Activated CD8-positive, alpha-beta T cell treated with anti-CD3 and anti-CD28 coated beads, Interleukin-2, amount 10 ng/mL, durations not matched to agents 7 days and 5 days (primary cell): ENCODE data around the gene C1QTNF4. TPM values are rescaled to one million over a fixed set of nuclear protein-coding genes. Genes with fewer than 3 reads are reported as not detected.
A peak's percentile ranks its signal among the peaks of the same experiment; 100 is the strongest.

ENCODE experiments used
- ATAC-seq: fragments of 150-1000 bp; cut with Tn5 transposase; one replicate; pipeline ENCODE4 v1.10.0; 2021; ENCODE audit warnings: moderate library complexity
- CTCF ChIA-PET: fragments of 350-600 bp; sonication (Branson Sonifier 250); formaldehyde crosslinking; loops from one replicate; lab custom pipeline; 2021; ENCODE audit warnings: antibody characterized with exemption; lab: Charles Lee
- POLR2A ChIA-PET: fragments of 350-600 bp; sonication (Branson Sonifier 250); formaldehyde crosslinking; loops from one replicate; lab custom pipeline; 2021; ENCODE audit warnings: antibody characterized with exemption; lab: Charles Lee
- DNase-seq: peaks from one replicate; pipeline ENCODE4 v3.0.0-alpha.2; 2020
- H3K27ac Mint-ChIP-seq: one replicate; pipeline ENCODE4 v1.8.0; 2021; ENCODE audit warnings: mild to moderate bottlenecking, mixed read lengths
- H3K27me3 Mint-ChIP-seq: one replicate; pipeline ENCODE4 v1.8.0; 2021; ENCODE audit warnings: low read depth, mixed read lengths
- H3K36me3 Mint-ChIP-seq: one replicate; pipeline ENCODE4 v1.8.0; 2021; ENCODE audit warnings: low read depth, mixed read lengths
- H3K4me1 Mint-ChIP-seq: one replicate; pipeline ENCODE4 v1.8.0; 2021; ENCODE audit warnings: low read depth, mixed read lengths
- H3K4me3 Mint-ChIP-seq: one replicate; pipeline ENCODE4 v1.8.0; 2021; ENCODE audit warnings: mild to moderate bottlenecking, mixed read lengths
- H3K9me3 Mint-ChIP-seq: one replicate; pipeline ENCODE4 v1.8.0; 2022; ENCODE audit warnings: mixed read lengths; ENCODE audit not compliant: insufficient read depth
- total RNA-seq, 2 experiments: library from RNA; stranded (reverse); gene quantifications; one replicate each; pipeline ENCODE4 v1.2.3, GENCODE V29; 2021

Gene C1QTNF4
- total RNA-seq, 2 experiments from 2014 or later: not detected

DNA sequence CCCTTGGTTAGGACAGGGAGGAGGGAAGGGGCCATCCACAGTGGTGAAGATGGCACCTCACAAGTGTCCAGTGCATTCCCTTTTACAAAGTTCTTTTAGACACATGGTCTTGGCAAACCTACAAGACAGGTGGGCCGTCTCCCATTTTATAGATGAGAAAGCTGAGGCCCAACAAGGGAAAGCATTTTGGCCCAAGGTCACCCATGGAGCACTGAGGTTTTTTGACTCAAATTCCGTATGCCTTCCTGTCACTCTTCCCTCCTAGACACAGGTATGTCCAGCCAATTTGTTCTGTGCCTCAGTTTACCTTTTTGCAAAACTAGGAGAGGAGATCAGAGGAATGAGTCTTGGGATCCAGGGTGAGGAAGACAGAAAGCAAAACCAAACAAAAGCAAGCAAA is 1.2 kb downstream of the C1QTNF4 start:
- H3K36me3 Mint-ChIP-seq: no peaks in the 10 kb centered on the region
- peaks cover 27% of the 10 kb centered on the region for H3K27me3 Mint-ChIP-seq
- no peak for ATAC-seq
- DNase-seq: no peak
- no peak overlapping the region for H3K4me3 Mint-ChIP-seq
- ChIA-PET CTCF (interaction anchor here (0.7 to 1.8 kb wide), 2 partner anchors 13 to 20 kb away, joined by 4 to 7 read pairs; no protein-coding TSS in a partner anchor), POLR2A (interaction anchor here (0.7 to 1.3 kb wide), 2 partner anchors 19 to 174 kb away, joined by 4 read pairs; no protein-coding TSS in a partner anchor)
- no peaks in the 10 kb centered on the region for H3K9me3 Mint-ChIP-seq
- H3K27ac Mint-ChIP-seq: no peak overlapping the region
- peaks cover 26% of the 10 kb centered on the region for H3K4me1 Mint-ChIP-seq

- H3K27me3 Mint-ChIP-seq: peaks cover 27% of the 10 kb centered on the region
- H3K4me3 Mint-ChIP-seq: no peak overlapping the region
- ChIA-PET POLR2A (interaction anchor here (0.6 to 1.1 kb wide), 3 partner anchors 14 to 405 kb away, joined by 3 to 7 read pairs (median 4); partner anchors contain the start of genes KBTBD4 and NDUFS3), CTCF (interaction anchor here (0.7 to 1.8 kb wide), 5 partner anchors 14 to 218 kb away, joined by 3 to 7 read pairs (median 4); no protein-coding TSS in a partner anchor)
- no peaks in the 10 kb centered on the region for H3K36me3 Mint-ChIP-seq
- H3K9me3 Mint-ChIP-seq: no peaks in the 10 kb centered on the region
- peak overlapping the region; percentile 39 for H3K27ac Mint-ChIP-seq
- peaks cover 29% of the 10 kb centered on the region for H3K4me1 Mint-ChIP-seq
- ATAC-seq (peak; percentile 14), DNase-seq (no peak)
Measured at GRCh38 chr11:47592251-47592650, 2.0 kb downstream of the C1QTNF4 start.

- CTCF ChIA-PET: interaction anchor here (1.0 to 1.8 kb wide), 4 partner anchors 15 to 217 kb away, joined by 3 to 7 read pairs (median 4); no protein-coding TSS in a partner anchor
- no peaks in the 10 kb centered on the region for H3K9me3 Mint-ChIP-seq
- POLR2A ChIA-PET: interaction anchor here (0.6 to 1.1 kb wide), 2 partner anchors 13 to 404 kb away, joined by 3 to 7 read pairs; partner anchors contain the start of genes KBTBD4 and NDUFS3
- no peak overlapping the region for H3K4me3 Mint-ChIP-seq
- peaks cover 27% of the 10 kb centered on the region for H3K27me3 Mint-ChIP-seq
- ATAC-seq (peak; percentile 34), DNase-seq (no peak)
- H3K36me3 Mint-ChIP-seq: no peaks in the 10 kb centered on the region
- peaks cover 33% of the 10 kb centered on the region for H3K4me1 Mint-ChIP-seq
- peak overlapping the region; percentile 39 for H3K27ac Mint-ChIP-seq
Measured at GRCh38 chr11:47591764-47592163, 2.4 kb downstream of the C1QTNF4 start.

DNA sequence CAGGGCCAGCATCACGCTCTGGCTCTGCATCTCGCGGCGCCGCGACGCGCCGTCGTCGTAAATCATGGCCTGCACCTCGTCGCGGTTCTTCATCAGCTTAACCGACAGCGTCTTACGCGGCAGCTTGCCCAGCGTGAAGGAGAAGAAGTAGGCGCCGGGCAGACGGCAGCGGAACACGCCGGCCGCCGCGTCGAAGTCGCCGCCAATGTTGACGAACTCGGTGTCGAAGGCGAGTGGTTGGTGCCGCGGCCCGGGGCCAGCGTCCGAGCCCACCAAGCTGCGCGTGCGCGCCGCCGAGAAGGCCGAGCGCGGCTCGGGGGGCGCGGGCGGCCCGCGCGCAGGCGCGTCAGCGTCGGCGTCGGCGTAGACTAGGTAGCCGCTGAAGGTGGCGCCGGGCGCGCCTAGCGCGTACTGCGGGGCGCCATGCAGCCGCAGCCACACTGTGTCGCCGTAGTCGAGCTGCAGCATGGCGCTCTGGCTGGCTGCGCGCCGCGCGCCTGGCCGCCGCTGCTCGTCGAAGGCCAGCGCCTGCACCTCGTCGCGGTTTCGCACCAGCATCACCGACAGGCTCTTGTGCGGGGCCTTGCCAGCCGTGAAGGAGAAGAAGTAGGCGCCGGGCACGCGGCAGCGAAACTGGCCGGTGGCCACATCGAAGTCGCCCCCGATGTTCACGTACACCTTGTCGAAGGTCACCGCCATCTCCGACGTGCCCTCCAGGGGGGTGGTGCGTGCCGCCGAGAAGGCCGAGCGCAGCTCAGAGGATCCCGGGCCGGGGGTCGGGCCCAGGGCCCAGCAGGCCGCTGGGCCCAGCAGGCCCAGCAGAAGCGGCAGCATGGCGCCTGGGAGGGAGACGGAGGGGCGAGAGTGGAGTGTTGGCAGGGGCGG is 4.0 kb downstream of the C1QTNF4 start:
- Mint-ChIP-seq H3K27me3 (peaks cover 20% of the 10 kb centered on the region), H3K4me1 (peaks cover 41% of the 10 kb centered on the region), H3K36me3 (peaks cover 2% of the 10 kb centered on the region), H3K4me3 (no peak overlapping the region), H3K9me3 (no peaks in the 10 kb centered on the region), H3K27ac (no peak overlapping the region)
- ChIA-PET CTCF (no interaction called here), POLR2A (no interaction called here)
- DNase-seq (no peak), ATAC-seq (no peak)

- ATAC-seq (no peak), DNase-seq (no peak)
- CTCF ChIA-PET: no interaction called here
- peaks cover 41% of the 10 kb centered on the region for H3K4me1 Mint-ChIP-seq
- POLR2A ChIA-PET: no interaction called here
- H3K27me3 Mint-ChIP-seq: peaks cover 15% of the 10 kb centered on the region
- H3K4me3 Mint-ChIP-seq: no peak overlapping the region
- H3K36me3 Mint-ChIP-seq: peaks cover 6% of the 10 kb centered on the region
- no peaks in the 10 kb centered on the region for H3K9me3 Mint-ChIP-seq
- no peak overlapping the region for H3K27ac Mint-ChIP-seq
Measured at GRCh38 chr11:47589584-47589976, 4.6 kb downstream of the C1QTNF4 start.

DNA sequence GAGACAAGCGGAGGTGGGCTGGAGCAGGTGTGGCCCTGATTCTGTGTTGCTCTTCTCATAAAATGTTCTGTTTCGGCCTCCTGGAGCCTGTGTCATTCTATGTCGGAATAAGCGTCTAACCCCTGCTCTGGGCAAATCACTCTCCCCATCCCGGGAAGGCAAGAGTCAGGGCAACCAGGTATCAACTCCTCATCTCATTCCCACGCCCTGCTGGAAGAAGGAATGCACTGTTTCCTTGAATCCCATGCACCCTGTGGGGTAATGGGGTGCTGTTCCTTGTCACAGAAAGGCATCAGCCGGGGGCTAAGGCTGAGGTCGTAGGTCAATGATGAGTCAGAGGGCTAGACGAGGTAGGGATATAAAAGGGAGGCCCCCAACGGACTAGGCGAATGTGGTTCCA is 5.1 kb downstream of the C1QTNF4 start:
- Mint-ChIP-seq H3K36me3 (peaks cover 10% of the 10 kb centered on the region), H3K4me3 (no peak overlapping the region), H3K27ac (no peak overlapping the region), H3K9me3 (no peaks in the 10 kb centered on the region), H3K4me1 (peaks cover 41% of the 10 kb centered on the region), H3K27me3 (peaks cover 12% of the 10 kb centered on the region)
- ChIA-PET CTCF (no interaction called here), POLR2A (no interaction called here)
- ATAC-seq (no peak), DNase-seq (no peak)

DNA sequence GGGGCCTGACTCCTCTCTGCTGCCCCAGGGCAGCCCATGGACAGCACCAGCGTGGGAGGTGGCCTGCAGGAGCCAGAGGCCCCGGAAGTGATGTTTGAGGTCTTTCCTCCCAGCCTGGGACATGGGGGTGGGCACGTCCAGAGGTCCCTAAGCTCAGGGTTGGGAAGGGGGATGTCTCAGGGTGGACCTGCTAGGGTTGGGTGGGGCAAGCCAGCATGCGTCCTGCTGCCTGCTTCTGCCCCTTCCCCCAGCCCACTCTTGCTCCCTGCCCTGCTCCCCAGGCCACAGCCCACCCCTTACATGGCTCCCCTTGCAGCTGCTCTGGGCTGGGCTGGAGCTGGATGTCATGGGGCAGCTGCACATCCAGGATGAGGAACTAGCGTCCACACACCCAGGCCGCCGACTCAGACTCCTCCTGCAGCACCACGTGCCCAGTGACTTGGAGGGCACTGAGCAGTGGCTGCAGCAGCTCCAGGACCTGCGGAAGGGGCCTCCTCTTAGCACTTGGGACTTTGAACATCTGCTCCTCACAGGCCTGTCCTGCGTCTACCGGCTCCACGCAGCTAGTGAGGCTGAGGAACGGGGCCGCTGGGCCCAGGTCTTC is 6.4 kb downstream of the C1QTNF4 start:
- no peaks in the 10 kb centered on the region for H3K9me3 Mint-ChIP-seq
- H3K4me1 Mint-ChIP-seq: peaks cover 32% of the 10 kb centered on the region
- H3K4me3 Mint-ChIP-seq: no peak overlapping the region
- ChIA-PET CTCF (no interaction called here), POLR2A (no interaction called here)
- ATAC-seq (no peak), DNase-seq (no peak)
- H3K27ac Mint-ChIP-seq: no peak overlapping the region
- H3K36me3 Mint-ChIP-seq: peaks cover 21% of the 10 kb centered on the region
- H3K27me3 Mint-ChIP-seq: peaks cover under 1% of the 10 kb centered on the region

DNA sequence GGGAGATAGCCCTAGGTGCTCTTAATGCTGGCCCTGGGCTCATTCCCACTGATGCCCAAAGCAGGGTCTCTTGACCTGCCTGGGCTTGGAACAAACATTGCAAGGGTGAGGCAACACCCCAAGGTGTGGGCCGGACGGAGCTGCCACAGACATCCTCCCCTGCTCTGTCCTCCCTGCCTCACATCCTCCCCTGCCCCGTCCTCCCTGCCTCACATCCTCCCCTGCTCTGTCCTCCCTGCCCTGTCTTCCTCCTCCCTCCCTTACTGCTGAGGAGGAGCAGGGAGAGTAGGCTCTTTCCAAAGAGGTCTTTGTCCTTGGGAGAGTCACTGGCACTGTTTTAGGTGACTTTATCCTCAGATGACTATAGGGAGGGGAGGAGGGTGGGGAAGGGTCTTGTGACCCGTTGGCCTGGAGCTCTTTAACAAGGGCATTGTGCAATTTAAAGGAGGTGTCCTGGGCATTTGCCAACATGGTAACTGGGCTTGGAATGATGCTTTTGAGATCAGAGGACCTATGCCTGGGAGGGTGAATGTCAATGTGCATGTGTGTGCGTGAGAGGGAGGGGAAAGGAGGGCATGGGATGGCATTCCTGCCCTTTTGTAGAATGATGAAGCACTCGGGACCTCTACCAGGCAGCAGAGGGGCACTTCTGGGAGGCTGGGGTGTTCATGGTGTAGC is 7.0 kb downstream of the C1QTNF4 start:
- no peaks in the 10 kb centered on the region for H3K9me3 Mint-ChIP-seq
- no peak overlapping the region for H3K4me3 Mint-ChIP-seq
- peak; percentile 13 for ATAC-seq
- no peaks in the 10 kb centered on the region for H3K27me3 Mint-ChIP-seq
- H3K36me3 Mint-ChIP-seq: peaks cover 25% of the 10 kb centered on the region
- no peak for DNase-seq
- ChIA-PET CTCF (no interaction called here), POLR2A (no interaction called here)
- H3K27ac Mint-ChIP-seq: peak overlapping the region; percentile 64
- peaks cover 29% of the 10 kb centered on the region for H3K4me1 Mint-ChIP-seq

- peak within 1 kb of the TSS; percentile 64 for H3K27ac Mint-ChIP-seq
- CTCF ChIA-PET: interaction anchor here (1.1 kb wide), 1 partner anchor 28 kb away, joined by 3 read pairs; no protein-coding TSS in a partner anchor
- H3K4me1 Mint-ChIP-seq: peaks cover 20% of the 10 kb centered on the region
- no peak within 1 kb of the TSS for H3K4me3 Mint-ChIP-seq
- no peak for DNase-seq
- no peaks in the 10 kb centered on the region for H3K27me3 Mint-ChIP-seq
- peak; percentile 45 for ATAC-seq
- peaks cover 33% of the 10 kb centered on the region for H3K36me3 Mint-ChIP-seq
- H3K9me3 Mint-ChIP-seq: no peaks in the 10 kb centered on the region
- POLR2A ChIA-PET: no interaction called here
Measured at GRCh38 chr11:47586098-47586855, 7.9 kb downstream of the C1QTNF4 start, which contains the start of gene FAM180B. TSS of gene FAM180B (plus strand) at chr11:47586678. CDS start at chr11:47586769, 91 bp downstream.

GRCh38 chr11:47583844-47584243 is 10.4 kb downstream of the C1QTNF4 start:
- Mint-ChIP-seq H3K27ac (no peak overlapping the region), H3K27me3 (no peaks in the 10 kb centered on the region), H3K36me3 (peaks cover 43% of the 10 kb centered on the region), H3K4me3 (no peak overlapping the region), H3K9me3 (no peaks in the 10 kb centered on the region), H3K4me1 (peaks cover 29% of the 10 kb centered on the region)
- ChIA-PET CTCF (no interaction called here), POLR2A (interaction anchor here (0.8 kb wide), 1 partner anchor 73 kb away, joined by 3 read pairs; no protein-coding TSS in a partner anchor)
- DNase-seq: no peak
- ATAC-seq: no peak
